Osteoblast (primary cell): ENCODE measurements around the gene NCF2. TPM values are rescaled to one million over a fixed set of nuclear protein-coding genes. Genes with fewer than 3 reads are reported as not detected.
A peak's percentile ranks its signal among the peaks of the same experiment; 100 is the strongest.

Experiments
- DNase-seq: peaks from one replicate; pipeline ENCODE4 v3.0.0; 2011; ENCODE audit warnings: low spot score, mixed read lengths; ENCODE audit not compliant: insufficient read length; ENCODE audit errors: missing footprints
- H2AFZ ChIP-seq: 2 replicates; pipeline ENCODE4 v1.6.0; 2011; ENCODE audit warnings: mild to moderate bottlenecking, low read length
- H3K27ac ChIP-seq: 2 replicates; pipeline ENCODE4 v1.5.1; 2011; ENCODE audit warnings: mild to moderate bottlenecking, low read depth, low read length, moderate library complexity
- H3K27me3 ChIP-seq: 2 replicates; pipeline ENCODE4 v1.6.0; 2012; ENCODE audit warnings: mild to moderate bottlenecking, control low read depth, inconsistent platforms, low read length, moderate library complexity; ENCODE audit not compliant: insufficient read depth
- H3K36me3 ChIP-seq: 2 replicates; pipeline ENCODE4 v1.5.1; 2011; ENCODE audit warnings: mild to moderate bottlenecking, low read length, control low read depth, moderate library complexity; ENCODE audit not compliant: insufficient read depth
- H3K4me1 ChIP-seq: 2 replicates; pipeline ENCODE4 v1.5.1; 2011; ENCODE audit warnings: mild to moderate bottlenecking, low read length, control low read depth, moderate library complexity; ENCODE audit not compliant: insufficient read depth
- H3K4me2 ChIP-seq: 2 replicates; pipeline ENCODE4 v1.6.0; 2011; ENCODE audit warnings: mild to moderate bottlenecking, low read length; ENCODE audit not compliant: insufficient read depth
- H3K4me3 ChIP-seq: fragments of 200-600 bp; sonication (generic); 3 replicates; pipeline ENCODE4 v1.5.1; 2012; ENCODE audit warnings: mild to moderate bottlenecking, low read length, inconsistent platforms; ENCODE audit not compliant: insufficient read depth
- H3K79me2 ChIP-seq: 2 replicates; pipeline ENCODE4 v1.6.0; 2012; ENCODE audit warnings: mild to moderate bottlenecking, low read length, control low read depth, inconsistent platforms; ENCODE audit not compliant: insufficient read depth
- H3K9me3 ChIP-seq: 2 replicates; pipeline ENCODE4 v1.5.1; 2011; ENCODE audit warnings: low read depth, low read length, control low read depth
- H4K20me1 ChIP-seq: 2 replicates; pipeline ENCODE4 v1.6.0; 2012; ENCODE audit warnings: mild to moderate bottlenecking, low read length, control low read depth; ENCODE audit not compliant: insufficient read depth
- CTCF ChIP-seq: IDR thresholded peaks from 2 replicates; pipeline ENCODE4 v1.5.1; 2011; ENCODE audit warnings: mild to moderate bottlenecking, low read depth, low read length, moderate library complexity; ENCODE audit errors: extremely low read depth
- total RNA-seq: library from RNA; depleted of rRNA; stranded (reverse); fragments of >200 nt; gene quantifications from 2 replicates; pipeline ENCODE4 v1.2.3, GENCODE V29; 2012

NCF2 gene
- total RNA-seq, 1 donor, result 2.2 TPM

- H3K27me3 ChIP-seq, result no peaks in the 10 kb centered on the region
- no peaks in the 10 kb centered on the region for H3K79me2 ChIP-seq
- no peak overlapping the region for H2AFZ ChIP-seq
- no peaks in the 10 kb centered on the region for H4K20me1 ChIP-seq
- no peaks in the 10 kb centered on the region for H3K9me3 ChIP-seq
- no peaks in the 10 kb centered on the region for H3K36me3 ChIP-seq
- peaks cover 3% of the 10 kb centered on the region for H3K4me1 ChIP-seq
- no peak overlapping the region for H3K4me2 ChIP-seq
- DNase-seq, result no peak
- no peak overlapping the region for H3K27ac ChIP-seq
- TF ChIP-seq CTCF, result no peak
- no peak overlapping the region for H3K4me3 ChIP-seq
Measured at GRCh38 chr1:183576537-183576936, 13.7 kb downstream of the NCF2 start.

GRCh38 chr1:183575606-183576005 is 14.7 kb downstream of the NCF2 start:
- H2AFZ ChIP-seq, result no peak overlapping the region
- H4K20me1 ChIP-seq, result no peaks in the 10 kb centered on the region
- no peak for TF ChIP-seq CTCF
- peaks cover 3% of the 10 kb centered on the region for H3K4me1 ChIP-seq
- no peak overlapping the region for H3K4me2 ChIP-seq
- H3K79me2 ChIP-seq, result no peaks in the 10 kb centered on the region
- DNase-seq, result no peak
- H3K9me3 ChIP-seq, result no peaks in the 10 kb centered on the region
- no peak overlapping the region for H3K27ac ChIP-seq
- H3K4me3 ChIP-seq, result no peak overlapping the region
- H3K36me3 ChIP-seq, result no peaks in the 10 kb centered on the region
- no peaks in the 10 kb centered on the region for H3K27me3 ChIP-seq

- no peak overlapping the region for H3K27ac ChIP-seq
- no peaks in the 10 kb centered on the region for H3K36me3 ChIP-seq
- no peaks in the 10 kb centered on the region for H3K27me3 ChIP-seq
- no peak for DNase-seq
- H4K20me1 ChIP-seq, result no peaks in the 10 kb centered on the region
- no peak overlapping the region for H3K4me2 ChIP-seq
- TF ChIP-seq CTCF, result no peak
- peaks cover 16% of the 10 kb centered on the region for H3K4me1 ChIP-seq
- no peaks in the 10 kb centered on the region for H3K79me2 ChIP-seq
- no peak overlapping the region for H2AFZ ChIP-seq
- H3K4me3 ChIP-seq, result no peak overlapping the region
- H3K9me3 ChIP-seq, result no peaks in the 10 kb centered on the region
Measured at GRCh38 chr1:183572721-183573120, 17.5 kb downstream of the NCF2 start.

- Histone ChIP-seq H3K4me3 (no peak overlapping the region), H2AFZ (no peak overlapping the region), H3K27me3 (no peaks in the 10 kb centered on the region), H3K9me3 (no peaks in the 10 kb centered on the region), H3K4me2 (no peak overlapping the region), H4K20me1 (no peaks in the 10 kb centered on the region), H3K36me3 (no peaks in the 10 kb centered on the region), H3K27ac (no peak overlapping the region), H3K79me2 (no peaks in the 10 kb centered on the region), H3K4me1 (peaks cover 21% of the 10 kb centered on the region)
- no peak for TF ChIP-seq CTCF
- DNase-seq, result peak; percentile 85
Measured at GRCh38 chr1:183571678-183572268, 18.5 kb downstream of the NCF2 start.
